ENCODE data around the gene TMEM42. TPM values are rescaled to one million over a fixed set of nuclear protein-coding genes. Genes with fewer than 3 reads are reported as not detected.
A peak's percentile ranks its signal among the peaks of the same experiment; 100 is the strongest.

TMEM42 gene
- total RNA-seq, 1 donor from 2014 or later: 16.1 TPM

GRCh38 chr3:44877333-44877732, 15.6 kb downstream of the TMEM42 start:
- no peaks in the 10 kb centered on the region for H3K36me3 Mint-ChIP-seq
- H3K4me3 Mint-ChIP-seq: no peak overlapping the region
- H3K9me3 Mint-ChIP-seq: no peaks in the 10 kb centered on the region
- H3K4me1 Mint-ChIP-seq (ENCODE audit: unreplicated experiment): no peaks in the 10 kb centered on the region
- no peak overlapping the region for H3K27ac Mint-ChIP-seq
- no peak for TF ChIP-seq CTCF (conservative IDR thresholded peaks at IDR 0.05)
- DNase-seq (ENCODE audit: extremely low spot score, unreplicated experiment): no peak
- H3K27me3 Mint-ChIP-seq: no peaks in the 10 kb centered on the region

GRCh38 chr3:44880284-44880683, 18.6 kb downstream of the TMEM42 start:
- Mint-ChIP-seq H3K27ac (no peak overlapping the region), H3K9me3 (no peaks in the 10 kb centered on the region), H3K27me3 (peaks cover 4% of the 10 kb centered on the region), H3K4me1 (ENCODE audit: unreplicated experiment) (no peaks in the 10 kb centered on the region), H3K4me3 (no peak overlapping the region), H3K36me3 (no peaks in the 10 kb centered on the region)
- no peak for TF ChIP-seq CTCF (conservative IDR thresholded peaks at IDR 0.05)
- no peak for DNase-seq (ENCODE audit: extremely low spot score, unreplicated experiment)

GRCh38 chr3:44883213-44883955, 21.7 kb downstream of the TMEM42 start:
- H3K4me3 Mint-ChIP-seq: no peak overlapping the region
- H3K36me3 Mint-ChIP-seq: no peaks in the 10 kb centered on the region
- H3K9me3 Mint-ChIP-seq: no peaks in the 10 kb centered on the region
- peaks cover 8% of the 10 kb centered on the region for H3K27me3 Mint-ChIP-seq
- DNase-seq (ENCODE audit: extremely low spot score, unreplicated experiment): no peak
- no peak for TF ChIP-seq CTCF (conservative IDR thresholded peaks at IDR 0.05)
- no peaks in the 10 kb centered on the region for H3K4me1 Mint-ChIP-seq (ENCODE audit: unreplicated experiment)
- H3K27ac Mint-ChIP-seq: peak overlapping the region; percentile 65

GRCh38 chr3:44883999-44884431, 22.3 kb downstream of the TMEM42 start:
- H3K4me1 Mint-ChIP-seq (ENCODE audit: unreplicated experiment): no peaks in the 10 kb centered on the region

DNA sequence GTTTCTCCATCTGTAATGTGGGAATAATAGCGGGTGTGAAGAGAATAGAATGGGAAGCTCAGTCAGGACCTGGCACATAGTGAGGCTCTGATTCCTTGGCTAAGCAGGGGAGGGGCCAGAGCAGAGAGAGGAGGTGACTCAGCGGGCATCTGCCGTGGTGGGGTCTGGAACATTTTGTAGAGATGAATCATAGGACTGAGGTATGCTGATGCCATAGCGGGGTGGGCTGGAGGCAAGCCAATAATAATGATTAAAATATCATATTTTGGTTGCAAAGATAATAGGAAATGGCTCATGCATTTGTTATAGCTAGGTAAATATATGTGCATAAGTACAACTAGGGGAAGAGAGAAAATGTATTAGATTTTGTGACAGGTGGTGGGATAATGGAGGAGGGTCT, 23.9 kb downstream of the TMEM42 start:
- H3K4me1 Mint-ChIP-seq (ENCODE audit: unreplicated experiment): no peaks in the 10 kb centered on the region
- no peak overlapping the region for H3K4me3 Mint-ChIP-seq
- no peaks in the 10 kb centered on the region for H3K36me3 Mint-ChIP-seq
- no peak for TF ChIP-seq CTCF (conservative IDR thresholded peaks at IDR 0.05)
- no peaks in the 10 kb centered on the region for H3K9me3 Mint-ChIP-seq
- H3K27me3 Mint-ChIP-seq: peaks cover 8% of the 10 kb centered on the region
- DNase-seq (ENCODE audit: extremely low spot score, unreplicated experiment): no peak
- H3K27ac Mint-ChIP-seq: no peak overlapping the region

More at GRCh38 chr3:44883999-44884431, 22.3 kb downstream of the TMEM42 start:
- no peaks in the 10 kb centered on the region for H3K36me3 Mint-ChIP-seq
- H3K27ac Mint-ChIP-seq: peak overlapping the region; percentile 65
- no peak for DNase-seq (ENCODE audit: extremely low spot score, unreplicated experiment)
- no peak overlapping the region for H3K4me3 Mint-ChIP-seq
- peaks cover 8% of the 10 kb centered on the region for H3K27me3 Mint-ChIP-seq
- TF ChIP-seq CTCF (conservative IDR thresholded peaks at IDR 0.05): no peak
- no peaks in the 10 kb centered on the region for H3K9me3 Mint-ChIP-seq

Data from type B pancreatic cell (in vitro differentiated cells).